Raji (cell line): ENCODE measurements around the gene SEL1L3.

Experiments
- POLR2A ChIP-seq: IDR thresholded peaks from 2 replicates; pipeline ENCODE4 v1.6.1; 2011; ENCODE audit warnings: low read depth, low read length, control low read depth; ENCODE audit not compliant: insufficient read depth

SEL1L3 gene

DNA sequence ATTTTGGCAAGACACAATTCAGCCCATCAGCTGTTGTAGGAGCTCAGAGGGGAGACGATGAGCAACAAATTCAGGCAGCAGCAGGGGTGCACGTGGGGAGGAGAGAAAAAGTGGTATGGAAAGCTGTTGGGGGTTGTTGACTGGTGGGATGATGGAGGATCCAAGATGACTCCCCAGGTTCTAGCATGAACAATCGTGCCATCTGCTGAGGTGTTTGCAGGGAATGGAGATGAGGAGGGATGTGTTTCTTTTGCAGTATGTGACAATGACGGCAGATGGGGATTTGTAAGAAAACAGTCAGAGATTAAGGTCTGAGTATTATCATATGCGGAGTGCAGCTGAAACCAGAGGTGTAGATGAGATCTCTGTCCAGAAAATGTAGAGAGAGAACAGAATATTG is 63.3 kb downstream of the SEL1L3 start:
- TF ChIP-seq POLR2A, result no peak

GRCh38 chr4:25797136-25797535 is 65.7 kb downstream of the SEL1L3 start:
- TF ChIP-seq POLR2A, result no peak

GRCh38 chr4:25795566-25796454 is 67.0 kb downstream of the SEL1L3 start:
- no peak for TF ChIP-seq POLR2A

DNA sequence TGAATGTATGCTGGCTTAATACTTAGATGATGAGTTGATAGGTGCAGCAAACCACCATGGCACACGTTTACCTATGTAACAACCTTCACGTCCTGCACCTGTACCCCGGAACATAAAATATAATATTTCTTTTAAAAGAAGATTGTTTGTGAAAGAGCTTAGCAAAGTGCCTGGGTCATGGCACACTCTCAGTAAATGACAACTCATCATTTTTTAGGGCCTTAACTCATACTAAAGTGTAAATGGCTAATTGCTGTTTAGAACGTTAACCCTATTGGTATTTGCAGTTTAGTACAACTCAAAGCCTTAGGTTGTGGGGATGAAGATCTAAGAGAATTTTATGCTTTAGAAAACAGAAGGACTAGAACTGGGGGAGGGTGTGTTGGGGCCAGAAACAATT is 67.7 kb downstream of the SEL1L3 start:
- no peak for TF ChIP-seq POLR2A

DNA sequence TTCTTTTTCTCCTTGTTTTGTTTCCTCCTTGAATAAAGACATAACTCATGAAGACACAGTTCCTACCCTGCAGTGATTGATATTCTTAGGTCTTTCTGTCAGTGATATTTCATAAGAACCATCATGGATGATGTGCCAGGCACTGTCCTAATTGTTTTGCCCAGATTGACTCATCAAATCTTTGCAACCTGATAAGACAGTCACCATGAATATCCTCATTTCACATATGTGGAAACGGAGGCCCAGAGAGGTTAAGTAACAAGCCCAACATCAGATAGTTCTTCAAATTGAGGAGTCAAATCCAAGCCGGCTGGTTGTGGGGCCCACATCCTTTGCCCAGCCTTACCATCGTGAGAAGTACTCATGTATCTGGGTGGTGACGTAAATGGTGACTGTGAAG is 69.9 kb downstream of the SEL1L3 start:
- no peak for TF ChIP-seq POLR2A

DNA sequence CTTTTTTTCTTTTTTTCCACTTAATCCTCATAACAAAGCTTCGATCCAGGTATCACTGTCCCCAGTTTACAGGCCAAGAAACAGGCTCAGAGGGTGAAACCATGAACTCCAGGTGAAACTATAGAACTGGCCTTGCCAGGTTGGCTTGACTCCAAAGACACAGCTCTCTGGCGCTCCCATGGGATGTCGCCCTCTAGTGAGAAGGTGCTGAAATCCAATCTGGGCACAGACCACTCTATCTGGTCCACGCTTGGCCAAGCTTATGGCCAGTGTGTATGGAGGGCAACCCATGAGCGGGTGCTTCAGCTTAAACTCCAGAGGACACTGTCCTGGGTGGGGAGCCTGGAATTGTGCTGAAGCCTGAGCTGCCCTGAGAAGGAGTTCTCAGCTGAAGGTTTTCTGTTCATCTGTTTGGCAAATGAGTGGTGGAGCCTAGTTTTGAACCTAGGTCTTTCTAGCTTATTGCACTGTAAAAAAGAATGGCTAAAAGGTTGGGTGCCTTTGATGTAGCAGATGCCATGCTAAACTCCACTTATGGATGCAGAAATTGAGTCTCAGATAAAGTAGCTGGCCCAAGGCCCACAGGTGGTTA is 70.5 kb downstream of the SEL1L3 start:
- no peak for TF ChIP-seq POLR2A

DNA sequence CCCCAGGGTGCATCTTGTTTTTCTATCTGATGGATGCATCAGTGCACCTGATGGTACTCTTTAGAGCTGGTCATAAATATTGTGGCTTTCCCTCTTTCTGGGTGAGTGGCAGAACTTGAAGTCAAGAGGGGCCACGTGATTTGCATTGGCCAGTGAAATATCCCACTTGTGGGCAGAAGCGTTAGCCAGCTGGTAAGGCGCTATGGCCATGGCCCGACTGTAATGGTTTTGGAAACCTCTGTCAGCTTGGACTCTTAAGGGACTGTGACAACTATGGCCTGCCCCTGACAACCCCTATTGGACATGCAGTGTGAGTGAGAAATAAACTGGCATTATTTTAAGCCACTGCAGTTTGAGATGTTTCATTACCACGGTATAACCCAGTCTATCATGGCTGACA is 72.8 kb downstream of the SEL1L3 start:
- TF ChIP-seq POLR2A, result no peak

- TF ChIP-seq POLR2A, result no peak
Measured at GRCh38 chr4:25788703-25789238, 74.0 kb downstream of the SEL1L3 start.

- no peak for TF ChIP-seq POLR2A
Measured at GRCh38 chr4:25786497-25787065, 76.2 kb downstream of the SEL1L3 start.

DNA sequence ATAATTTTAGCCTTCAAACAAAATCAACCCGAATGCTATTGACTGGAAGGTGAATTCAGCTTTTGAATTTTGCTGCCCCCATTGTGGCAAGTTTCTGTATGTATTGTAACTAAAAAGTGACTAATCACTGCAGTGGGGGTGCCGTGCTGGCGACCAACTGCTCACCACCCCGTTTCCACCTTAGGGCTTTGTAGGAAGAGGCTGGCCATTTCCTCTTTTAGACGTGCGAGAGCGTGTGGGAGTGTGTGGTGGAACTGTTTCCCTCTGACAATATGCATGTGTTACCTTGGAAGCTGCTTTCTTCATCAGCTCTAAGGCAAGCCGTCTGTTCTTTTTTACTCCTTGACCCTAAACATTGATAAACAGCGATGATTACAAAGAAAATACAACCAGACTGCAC is 78.8 kb downstream of the SEL1L3 start:
- no peak for TF ChIP-seq POLR2A

DNA sequence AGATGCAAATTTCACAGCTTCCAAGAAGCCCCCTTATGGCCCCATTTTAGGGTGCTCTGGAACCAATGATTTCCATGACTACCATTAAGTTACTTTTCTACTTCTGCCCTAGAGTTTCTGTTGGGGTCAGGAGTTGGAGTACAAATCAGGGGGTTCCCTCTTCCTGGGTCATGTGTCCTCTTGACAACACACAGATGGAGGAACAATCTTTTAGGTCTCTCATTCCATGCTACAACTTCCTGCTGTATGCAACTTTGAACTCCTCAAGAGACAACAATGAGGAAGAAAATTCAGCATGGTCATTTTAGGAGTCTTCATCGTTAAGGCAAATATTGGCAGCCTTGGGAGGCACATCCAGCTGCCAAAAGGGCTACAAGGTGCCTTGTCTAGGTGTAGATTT is 79.7 kb downstream of the SEL1L3 start:
- no peak for TF ChIP-seq POLR2A

GRCh38 chr4:25782482-25782881 is 80.3 kb downstream of the SEL1L3 start:
- no peak for TF ChIP-seq POLR2A

DNA sequence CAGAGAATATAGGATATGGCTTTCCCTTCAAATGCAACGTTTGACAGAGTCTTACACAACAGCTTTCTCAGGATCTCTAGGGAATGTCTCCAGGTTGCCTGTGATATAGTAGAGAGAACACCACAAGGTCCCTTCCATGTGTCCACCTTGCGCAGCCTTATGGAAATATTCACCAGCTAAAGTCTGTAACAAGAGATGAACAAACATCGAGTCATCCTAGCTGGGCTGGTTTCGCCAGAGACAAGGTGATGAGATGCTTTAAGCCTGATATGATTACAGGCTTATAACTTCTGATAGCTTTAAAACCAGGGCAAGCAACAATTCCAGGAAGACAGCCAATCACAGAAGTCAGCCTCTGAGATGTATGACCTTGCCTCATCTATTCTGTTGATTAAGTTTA is 83.8 kb downstream of the SEL1L3 start:
- no peak for TF ChIP-seq POLR2A

- TF ChIP-seq POLR2A, result no peak
Measured at GRCh38 chr4:25776795-25777194, 86.0 kb downstream of the SEL1L3 start.

DNA sequence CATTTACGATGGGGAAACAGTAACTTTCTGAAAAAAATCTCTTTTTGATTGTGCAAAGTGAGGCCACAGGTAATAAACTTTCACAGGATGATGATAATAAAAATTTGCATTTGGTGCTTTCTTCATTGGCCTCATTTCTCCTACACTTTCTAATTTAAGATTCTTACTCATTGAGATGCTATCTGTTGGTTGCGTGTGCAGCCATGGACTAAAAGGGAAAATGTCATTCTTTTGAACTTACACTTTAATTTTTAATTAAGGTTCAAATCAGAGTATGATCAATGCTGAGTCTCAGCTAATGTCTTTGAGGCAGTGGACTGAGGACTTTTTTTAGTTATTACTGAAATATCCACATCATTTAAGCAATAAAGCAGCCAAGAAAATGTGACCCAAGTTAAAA is 87.6 kb downstream of the SEL1L3 start:
- TF ChIP-seq POLR2A, result no peak

GRCh38 chr4:25773358-25773757 is 89.4 kb downstream of the SEL1L3 start:
- no peak for TF ChIP-seq POLR2A
